ENCODE data around the gene SUGCT.
A peak's percentile ranks its signal among the peaks of the same experiment; 100 is the strongest.

The SUGCT gene

GRCh38 chr7:40175725-40176510 lies 41.1 kb downstream of the SUGCT start:
- Histone ChIP-seq H3K27me3 (ENCODE audit: insufficient read depth, low read depth, severe bottlenecking) (no peaks in the 10 kb centered on the region), H3K27ac (no peak overlapping the region), H3K4me3 (ENCODE audit: low read depth, low read length) (no peak overlapping the region), H3K36me3 (no peaks in the 10 kb centered on the region), H3K9me3 (ENCODE audit: severe bottlenecking) (no peaks in the 10 kb centered on the region)
- TF ChIP-seq CTCF (IDR thresholded peaks at IDR 0.05; ENCODE audit: low read depth, low read length), result no peak
- DNase-seq, result no peak

- DNase-seq, result no peak
- Histone ChIP-seq H3K36me3 (no peaks in the 10 kb centered on the region), H3K4me3 (ENCODE audit: low read depth, low read length) (no peak overlapping the region), H3K27me3 (ENCODE audit: insufficient read depth, low read depth, severe bottlenecking) (no peaks in the 10 kb centered on the region), H3K27ac (no peak overlapping the region), H3K9me3 (ENCODE audit: severe bottlenecking) (no peaks in the 10 kb centered on the region)
- no peak for TF ChIP-seq CTCF (IDR thresholded peaks at IDR 0.05; ENCODE audit: low read depth, low read length)
Measured at GRCh38 chr7:40177071-40177470, 42.3 kb downstream of the SUGCT start.

- TF ChIP-seq CTCF (IDR thresholded peaks at IDR 0.05; ENCODE audit: low read depth, low read length), result no peak
- no peaks in the 10 kb centered on the region for H3K36me3 ChIP-seq
- H3K4me3 ChIP-seq (ENCODE audit: low read depth, low read length), result no peak overlapping the region
- H3K27ac ChIP-seq, result no peak overlapping the region
- H3K9me3 ChIP-seq (ENCODE audit: severe bottlenecking), result no peaks in the 10 kb centered on the region
- DNase-seq, result no peak
- no peaks in the 10 kb centered on the region for H3K27me3 ChIP-seq (ENCODE audit: insufficient read depth, low read depth, severe bottlenecking)
Measured at GRCh38 chr7:40182452-40182851, 47.6 kb downstream of the SUGCT start.

GRCh38 chr7:40186586-40186985 lies 51.8 kb downstream of the SUGCT start:
- peak; percentile 28; the same call in 1 of the 2 replicates for TF ChIP-seq CTCF (IDR thresholded peaks at IDR 0.05; ENCODE audit: low read depth, low read length)

GRCh38 chr7:40192036-40192435 lies 57.2 kb downstream of the SUGCT start:
- Histone ChIP-seq H3K4me3 (ENCODE audit: low read depth, low read length) (no peak overlapping the region), H3K27me3 (ENCODE audit: insufficient read depth, low read depth, severe bottlenecking) (no peaks in the 10 kb centered on the region), H3K36me3 (no peaks in the 10 kb centered on the region), H3K9me3 (ENCODE audit: severe bottlenecking) (no peaks in the 10 kb centered on the region), H3K27ac (no peak overlapping the region)
- DNase-seq, result no peak
- no peak for TF ChIP-seq CTCF (IDR thresholded peaks at IDR 0.05; ENCODE audit: low read depth, low read length)

More at GRCh38 chr7:40186586-40186985, 51.8 kb downstream of the SUGCT start:
- no peak overlapping the region for H3K27ac ChIP-seq
- no peaks in the 10 kb centered on the region for H3K36me3 ChIP-seq
- H3K27me3 ChIP-seq (ENCODE audit: insufficient read depth, low read depth, severe bottlenecking), result no peaks in the 10 kb centered on the region
- H3K9me3 ChIP-seq (ENCODE audit: severe bottlenecking), result no peaks in the 10 kb centered on the region
- no peak overlapping the region for H3K4me3 ChIP-seq (ENCODE audit: low read depth, low read length)
- DNase-seq, result no peak

- H3K9me3 ChIP-seq (ENCODE audit: severe bottlenecking), result no peaks in the 10 kb centered on the region
- no peaks in the 10 kb centered on the region for H3K36me3 ChIP-seq
- H3K27me3 ChIP-seq (ENCODE audit: insufficient read depth, low read depth, severe bottlenecking), result no peaks in the 10 kb centered on the region
- H3K27ac ChIP-seq, result no peak overlapping the region
- H3K4me3 ChIP-seq (ENCODE audit: low read depth, low read length), result no peak overlapping the region
- no peak for DNase-seq
- no peak for TF ChIP-seq CTCF (IDR thresholded peaks at IDR 0.05; ENCODE audit: low read depth, low read length)
Measured at GRCh38 chr7:40194745-40195144, 59.9 kb downstream of the SUGCT start.

All from WERI-Rb-1 (cell line).